ENCODE data around the gene AARS2.
"Not testable (repeated sequence)": the region's sequence is repeated elsewhere in the genome, so short reads cannot be mapped to it uniquely, and the experiment has no call there.

Gene AARS2

GRCh38 chr6:44328203-44328602, 15.1 kb upstream of the AARS2 start:
- not testable (repeated sequence) for H3K36me3 ChIP-seq (ENCODE audit: control insufficient read depth, insufficient read depth, low read length, severe bottlenecking); H3K9ac ChIP-seq (ENCODE audit: low read length); H3K4me3 ChIP-seq (ENCODE audit: low read length); DNase-seq (ENCODE audit: low read depth); H3K4me1 ChIP-seq (ENCODE audit: control insufficient read depth, insufficient read depth, low read length); H3K9me3 ChIP-seq (ENCODE audit: control insufficient read depth, low read length)
- peaks cover 40% of the 10 kb centered on the region for H3K27me3 ChIP-seq (replicated peaks; ENCODE audit: control insufficient read depth, insufficient read depth, low read length)

GRCh38 chr6:44327760-44328159, 14.6 kb upstream of the AARS2 start:
- Histone ChIP-seq H3K4me1 (ENCODE audit: control insufficient read depth, insufficient read depth, low read length) (no peaks in the 10 kb centered on the region), H3K36me3 (ENCODE audit: control insufficient read depth, insufficient read depth, low read length, severe bottlenecking) (no peaks in the 10 kb centered on the region), H3K9me3 (ENCODE audit: control insufficient read depth, low read length) (no peaks in the 10 kb centered on the region), H3K9ac (ENCODE audit: low read length) (no peak overlapping the region), H3K27me3 (replicated peaks; ENCODE audit: control insufficient read depth, insufficient read depth, low read length) (peaks cover 39% of the 10 kb centered on the region), H3K4me3 (ENCODE audit: low read length) (no peak overlapping the region)
- DNase-seq (ENCODE audit: low read depth), result no peak

GRCh38 chr6:44327096-44327495, 13.9 kb upstream of the AARS2 start:
- peaks cover 36% of the 10 kb centered on the region for H3K27me3 ChIP-seq (replicated peaks; ENCODE audit: control insufficient read depth, insufficient read depth, low read length)

GRCh38 chr6:44321210-44321609, 8.1 kb upstream of the AARS2 start:
- no peak for DNase-seq (ENCODE audit: low read depth)
- Histone ChIP-seq H3K4me1 (ENCODE audit: control insufficient read depth, insufficient read depth, low read length) (no peaks in the 10 kb centered on the region), H3K36me3 (ENCODE audit: control insufficient read depth, insufficient read depth, low read length, severe bottlenecking) (no peaks in the 10 kb centered on the region), H3K27me3 (replicated peaks; ENCODE audit: control insufficient read depth, insufficient read depth, low read length) (peaks cover 33% of the 10 kb centered on the region), H3K9me3 (ENCODE audit: control insufficient read depth, low read length) (no peaks in the 10 kb centered on the region), H3K9ac (ENCODE audit: low read length) (no peak overlapping the region), H3K4me3 (ENCODE audit: low read length) (no peak overlapping the region)

More at GRCh38 chr6:44327096-44327495, 13.9 kb upstream of the AARS2 start:
- no peak overlapping the region for H3K4me3 ChIP-seq (ENCODE audit: low read length)
- H3K9me3 ChIP-seq (ENCODE audit: control insufficient read depth, low read length), result no peaks in the 10 kb centered on the region
- no peaks in the 10 kb centered on the region for H3K4me1 ChIP-seq (ENCODE audit: control insufficient read depth, insufficient read depth, low read length)
- DNase-seq (ENCODE audit: low read depth), result no peak
- H3K9ac ChIP-seq (ENCODE audit: low read length), result no peak overlapping the region
- H3K36me3 ChIP-seq (ENCODE audit: control insufficient read depth, insufficient read depth, low read length, severe bottlenecking), result no peaks in the 10 kb centered on the region

- not testable (repeated sequence) for H3K36me3 ChIP-seq (ENCODE audit: control insufficient read depth, insufficient read depth, low read length, severe bottlenecking); H3K4me3 ChIP-seq (ENCODE audit: low read length); DNase-seq (ENCODE audit: low read depth); H3K9ac ChIP-seq (ENCODE audit: low read length); H3K9me3 ChIP-seq (ENCODE audit: control insufficient read depth, low read length); H3K4me1 ChIP-seq (ENCODE audit: control insufficient read depth, insufficient read depth, low read length)
- peaks cover 34% of the 10 kb centered on the region for H3K27me3 ChIP-seq (replicated peaks; ENCODE audit: control insufficient read depth, insufficient read depth, low read length)
These were observed 4.0 kb upstream of the AARS2 start for GRCh38 chr6:44317136-44317631.

GRCh38 chr6:44316481-44316880, 3.3 kb upstream of the AARS2 start:
- no peak overlapping the region for H3K9ac ChIP-seq (ENCODE audit: low read length)
- no peak overlapping the region for H3K4me3 ChIP-seq (ENCODE audit: low read length)
- peaks cover 34% of the 10 kb centered on the region for H3K27me3 ChIP-seq (replicated peaks; ENCODE audit: control insufficient read depth, insufficient read depth, low read length)
- no peaks in the 10 kb centered on the region for H3K9me3 ChIP-seq (ENCODE audit: control insufficient read depth, low read length)
- H3K36me3 ChIP-seq (ENCODE audit: control insufficient read depth, insufficient read depth, low read length, severe bottlenecking), result no peaks in the 10 kb centered on the region
- H3K4me1 ChIP-seq (ENCODE audit: control insufficient read depth, insufficient read depth, low read length), result peaks cover 11% of the 10 kb centered on the region
- DNase-seq (ENCODE audit: low read depth), result no peak

- Histone ChIP-seq H3K4me1 (ENCODE audit: control insufficient read depth, insufficient read depth, low read length) (peaks cover 11% of the 10 kb centered on the region), H3K4me3 (ENCODE audit: low read length) (no peak overlapping the region), H3K9ac (ENCODE audit: low read length) (no peak overlapping the region), H3K36me3 (ENCODE audit: control insufficient read depth, insufficient read depth, low read length, severe bottlenecking) (peaks cover 4% of the 10 kb centered on the region), H3K9me3 (ENCODE audit: control insufficient read depth, low read length) (no peaks in the 10 kb centered on the region), H3K27me3 (replicated peaks; ENCODE audit: control insufficient read depth, insufficient read depth, low read length) (peaks cover 32% of the 10 kb centered on the region)
- no peak for DNase-seq (ENCODE audit: low read depth)
These were observed 2.8 kb upstream of the AARS2 start for GRCh38 chr6:44315951-44316350.

GRCh38 chr6:44315516-44315915, 2.4 kb upstream of the AARS2 start:
- Histone ChIP-seq H3K4me3 (ENCODE audit: low read length) (no peak overlapping the region), H3K36me3 (ENCODE audit: control insufficient read depth, insufficient read depth, low read length, severe bottlenecking) (peaks cover 8% of the 10 kb centered on the region), H3K27me3 (replicated peaks; ENCODE audit: control insufficient read depth, insufficient read depth, low read length) (peaks cover 28% of the 10 kb centered on the region), H3K9me3 (ENCODE audit: control insufficient read depth, low read length) (no peaks in the 10 kb centered on the region), H3K4me1 (ENCODE audit: control insufficient read depth, insufficient read depth, low read length) (peaks cover 11% of the 10 kb centered on the region), H3K9ac (ENCODE audit: low read length) (no peak overlapping the region)
- no peak for DNase-seq (ENCODE audit: low read depth)

- DNase-seq (ENCODE audit: low read depth); H3K9me3 ChIP-seq (ENCODE audit: control insufficient read depth, low read length); H3K9ac ChIP-seq (ENCODE audit: low read length); H3K4me3 ChIP-seq (ENCODE audit: low read length): not testable (repeated sequence)
- H3K4me1 ChIP-seq (ENCODE audit: control insufficient read depth, insufficient read depth, low read length), result peaks cover 11% of the 10 kb centered on the region
- peaks cover 17% of the 10 kb centered on the region for H3K36me3 ChIP-seq (ENCODE audit: control insufficient read depth, insufficient read depth, low read length, severe bottlenecking)
- peaks cover 22% of the 10 kb centered on the region for H3K27me3 ChIP-seq (replicated peaks; ENCODE audit: control insufficient read depth, insufficient read depth, low read length)
These were observed 1.5 kb upstream of the AARS2 start for GRCh38 chr6:44314657-44315056.

- Histone ChIP-seq H3K4me1 (ENCODE audit: control insufficient read depth, insufficient read depth, low read length) (peaks cover 11% of the 10 kb centered on the region), H3K9ac (ENCODE audit: low read length) (peak overlapping the region; percentile 96), H3K9me3 (ENCODE audit: control insufficient read depth, low read length) (no peaks in the 10 kb centered on the region), H3K4me3 (ENCODE audit: low read length) (peak overlapping the region; percentile 95), H3K27me3 (replicated peaks; ENCODE audit: control insufficient read depth, insufficient read depth, low read length) (peaks cover 5% of the 10 kb centered on the region), H3K36me3 (ENCODE audit: control insufficient read depth, insufficient read depth, low read length, severe bottlenecking) (peaks cover 37% of the 10 kb centered on the region)
- DNase-seq (ENCODE audit: low read depth), result no peak
These were observed 1.4 kb downstream of the AARS2 start for GRCh38 chr6:44311767-44312166.

GRCh38 chr6:44311304-44311703, 1.8 kb downstream of the AARS2 start:
- Histone ChIP-seq H3K4me3 (ENCODE audit: low read length) (no peak overlapping the region), H3K9me3 (ENCODE audit: control insufficient read depth, low read length) (no peaks in the 10 kb centered on the region), H3K36me3 (ENCODE audit: control insufficient read depth, insufficient read depth, low read length, severe bottlenecking) (peaks cover 41% of the 10 kb centered on the region), H3K27me3 (replicated peaks; ENCODE audit: control insufficient read depth, insufficient read depth, low read length) (peaks cover 5% of the 10 kb centered on the region), H3K9ac (ENCODE audit: low read length) (no peak overlapping the region), H3K4me1 (ENCODE audit: control insufficient read depth, insufficient read depth, low read length) (peaks cover 11% of the 10 kb centered on the region)
- no peak for DNase-seq (ENCODE audit: low read depth)

- Histone ChIP-seq H3K9me3 (ENCODE audit: control insufficient read depth, low read length) (no peaks in the 10 kb centered on the region), H3K36me3 (ENCODE audit: control insufficient read depth, insufficient read depth, low read length, severe bottlenecking) (peaks cover 49% of the 10 kb centered on the region), H3K4me3 (ENCODE audit: low read length) (no peak overlapping the region), H3K9ac (ENCODE audit: low read length) (no peak overlapping the region), H3K4me1 (ENCODE audit: control insufficient read depth, insufficient read depth, low read length) (peaks cover 11% of the 10 kb centered on the region), H3K27me3 (replicated peaks; ENCODE audit: control insufficient read depth, insufficient read depth, low read length) (no peaks in the 10 kb centered on the region)
- DNase-seq (ENCODE audit: low read depth), result no peak
These were observed 2.9 kb downstream of the AARS2 start for GRCh38 chr6:44310241-44310640.

All from adipocyte (in vitro differentiated cells).